Measurements from ENCODE around the gene SLC6A6. TPM values are rescaled to one million over a fixed set of nuclear protein-coding genes. Genes with fewer than 3 reads are reported as not detected.

SLC6A6 gene
- total and polyA plus RNA-seq, 2 experiments from 2014 or later, result 4.6 to 10.6 TPM

DNA sequence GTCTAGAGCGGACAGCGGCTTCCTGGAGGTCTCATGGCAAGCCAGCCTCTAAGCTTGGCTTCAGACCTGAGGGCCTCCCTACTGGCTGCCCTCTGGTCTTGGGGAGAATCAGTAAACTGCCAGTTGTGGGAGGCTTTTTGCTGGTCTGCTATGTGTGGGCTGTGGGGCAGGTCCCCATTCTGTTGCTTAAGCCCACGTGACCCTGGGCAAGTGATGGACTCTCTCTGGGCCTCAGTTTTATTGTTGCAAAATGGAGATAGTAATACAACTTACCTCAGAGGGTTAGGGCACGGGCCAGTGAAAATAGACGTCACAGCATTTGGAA lies 61.7 kb downstream of the SLC6A6 start:
- H3K79me2 ChIP-seq (ENCODE audit: insufficient read depth), result no peaks in the 10 kb centered on the region
- H3K36me3 ChIP-seq (ENCODE audit: low read depth), result 0 out of 2 replicates have a peak, but pooled peaks cover 4% of the 10 kb centered on the region
- H3K4me2 ChIP-seq (ENCODE audit: unreplicated experiment), result no peak overlapping the region
- TF ChIP-seq EZH2 (IDR thresholded peaks at IDR 0.05; ENCODE audit: insufficient read depth, poor library complexity, severe bottlenecking) (no peak), EZH2phosphoT487 (IDR thresholded peaks at IDR 0.05; ENCODE audit: insufficient read depth, low read depth) (no peak)
- no peak for DNase-seq
- WGBS, 2 experiments (ENCODE audit: low coverage in 1 of 2, low lambda C conversion rate in 2 of 2, missing lambda C conversion rate in 2 of 2), result 80% methylated on average over 5 of the region's 5 CpGs
- H3K27ac ChIP-seq, result no peak overlapping the region
- H3F3A ChIP-seq (ENCODE audit: insufficient read depth), result peaks cover 16% of the 10 kb centered on the region
- H4K20me1 ChIP-seq (ENCODE audit: insufficient read depth), result no peaks in the 10 kb centered on the region
- H3K9me3 ChIP-seq (ENCODE audit: low read depth), result no peaks in the 10 kb centered on the region
- H3K27me3 ChIP-seq (replicated peaks; ENCODE audit: insufficient read depth), result no peaks in the 10 kb centered on the region
- H3K9me2 ChIP-seq (ENCODE audit: insufficient read depth), result no peaks in the 10 kb centered on the region
- no peak overlapping the region for H2AFZ ChIP-seq
- H3K9ac ChIP-seq, result no peak overlapping the region
- no peak overlapping the region for H3K4me3 ChIP-seq
- peaks cover 18% of the 10 kb centered on the region for H3K4me1 ChIP-seq (ENCODE audit: insufficient read depth)
- in situ Hi-C loops (cut with MboI), result loop anchor here (5.0 kb wide), 1 partner anchor 202 kb away; no protein-coding TSS in a partner anchor

DNA sequence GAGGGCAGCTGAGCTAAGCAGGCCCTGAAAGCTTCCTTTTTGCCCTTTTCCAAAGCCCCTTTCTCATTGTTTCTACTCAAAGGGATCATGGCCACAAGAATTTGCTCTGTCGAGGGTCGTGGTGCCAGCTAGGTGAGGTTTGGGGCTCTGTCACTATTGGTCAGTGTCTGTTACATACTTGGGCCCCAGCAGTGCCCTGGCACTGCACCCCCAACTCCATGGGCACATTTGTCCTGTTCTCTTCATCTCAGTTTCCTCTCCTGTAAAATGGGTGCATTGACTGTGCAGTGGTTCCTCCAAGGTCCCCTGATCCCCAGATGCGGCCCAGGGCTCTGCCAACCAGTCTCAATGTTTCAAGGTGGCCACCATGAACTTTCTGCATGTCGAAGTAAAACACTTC lies 62.1 kb downstream of the SLC6A6 start:
- peaks cover 14% of the 10 kb centered on the region for H3K4me1 ChIP-seq (ENCODE audit: insufficient read depth)
- H3K79me2 ChIP-seq (ENCODE audit: insufficient read depth), result no peaks in the 10 kb centered on the region
- H3K9me2 ChIP-seq (ENCODE audit: insufficient read depth), result no peaks in the 10 kb centered on the region
- DNase-seq, result no peak
- in situ Hi-C loops (cut with MboI), result loop anchor here (5.0 kb wide), 1 partner anchor 202 kb away; no protein-coding TSS in a partner anchor
- no peaks in the 10 kb centered on the region for H3K9me3 ChIP-seq (ENCODE audit: low read depth)
- no peaks in the 10 kb centered on the region for H4K20me1 ChIP-seq (ENCODE audit: insufficient read depth)
- no peak overlapping the region for H3K4me3 ChIP-seq
- 91 to 95% methylated on average over 4 of the region's 4 CpGs for WGBS, 2 experiments (ENCODE audit: low coverage in 1 of 2, low lambda C conversion rate in 2 of 2, missing lambda C conversion rate in 2 of 2)
- H2AFZ ChIP-seq, result no peak overlapping the region
- H3K27me3 ChIP-seq (replicated peaks; ENCODE audit: insufficient read depth), result no peaks in the 10 kb centered on the region
- no peak overlapping the region for H3K4me2 ChIP-seq (ENCODE audit: unreplicated experiment)
- TF ChIP-seq EZH2 (IDR thresholded peaks at IDR 0.05; ENCODE audit: insufficient read depth, poor library complexity, severe bottlenecking) (no peak), EZH2phosphoT487 (IDR thresholded peaks at IDR 0.05; ENCODE audit: insufficient read depth, low read depth) (no peak)
- H3K9ac ChIP-seq, result no peak overlapping the region
- H3K27ac ChIP-seq, result no peak overlapping the region
- H3K36me3 ChIP-seq (ENCODE audit: low read depth), result 0 out of 2 replicates have a peak, but pooled peaks cover 4% of the 10 kb centered on the region
- peaks cover 12% of the 10 kb centered on the region for H3F3A ChIP-seq (ENCODE audit: insufficient read depth)

DNA sequence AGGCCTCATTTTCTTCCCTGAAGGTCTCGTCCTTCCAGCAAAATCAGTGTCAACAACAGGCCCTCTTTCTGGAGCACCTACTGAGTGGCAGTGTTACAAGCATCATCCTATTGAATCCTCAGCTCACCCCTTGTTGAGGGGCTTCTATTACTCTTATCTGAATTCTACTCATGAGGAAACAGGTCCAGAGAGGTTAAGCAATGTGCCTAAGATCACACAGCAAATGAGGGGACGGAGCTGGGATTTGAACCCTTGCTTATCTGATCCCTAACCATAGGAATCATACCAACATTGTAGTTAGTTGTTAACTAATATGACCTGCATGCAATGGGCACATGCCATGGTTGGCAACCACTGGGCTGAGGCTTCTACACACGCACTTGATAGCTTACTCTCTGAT lies 63.0 kb downstream of the SLC6A6 start:
- Histone ChIP-seq H3K9me2 (ENCODE audit: insufficient read depth) (no peaks in the 10 kb centered on the region), H3K4me1 (ENCODE audit: insufficient read depth) (peaks cover 9% of the 10 kb centered on the region), H3K27me3 (replicated peaks; ENCODE audit: insufficient read depth) (no peaks in the 10 kb centered on the region), H3K4me2 (ENCODE audit: unreplicated experiment) (no peak overlapping the region), H3K9ac (no peak overlapping the region), H3F3A (ENCODE audit: insufficient read depth) (peaks cover 3% of the 10 kb centered on the region; the same call in 1 of the 2 replicates), H4K20me1 (ENCODE audit: insufficient read depth) (no peaks in the 10 kb centered on the region), H3K9me3 (ENCODE audit: low read depth) (no peaks in the 10 kb centered on the region), H3K4me3 (no peak overlapping the region), H3K79me2 (ENCODE audit: insufficient read depth) (no peaks in the 10 kb centered on the region), H3K36me3 (ENCODE audit: low read depth) (0 out of 2 replicates have a peak, but pooled peaks cover 4% of the 10 kb centered on the region), H3K27ac (no peak overlapping the region), H2AFZ (no peak overlapping the region)
- no peak for TF ChIP-seq EZH2 (IDR thresholded peaks at IDR 0.05; ENCODE audit: insufficient read depth, poor library complexity, severe bottlenecking)
- 91 to 96% methylated on average over 3 of the region's 3 CpGs for WGBS, 2 experiments (ENCODE audit: low coverage in 1 of 2, low lambda C conversion rate in 2 of 2, missing lambda C conversion rate in 2 of 2)
- no peak for DNase-seq
- in situ Hi-C loops (cut with MboI), result loop anchor here (5.0 kb wide), 1 partner anchor 263 kb away; no protein-coding TSS in a partner anchor

DNA sequence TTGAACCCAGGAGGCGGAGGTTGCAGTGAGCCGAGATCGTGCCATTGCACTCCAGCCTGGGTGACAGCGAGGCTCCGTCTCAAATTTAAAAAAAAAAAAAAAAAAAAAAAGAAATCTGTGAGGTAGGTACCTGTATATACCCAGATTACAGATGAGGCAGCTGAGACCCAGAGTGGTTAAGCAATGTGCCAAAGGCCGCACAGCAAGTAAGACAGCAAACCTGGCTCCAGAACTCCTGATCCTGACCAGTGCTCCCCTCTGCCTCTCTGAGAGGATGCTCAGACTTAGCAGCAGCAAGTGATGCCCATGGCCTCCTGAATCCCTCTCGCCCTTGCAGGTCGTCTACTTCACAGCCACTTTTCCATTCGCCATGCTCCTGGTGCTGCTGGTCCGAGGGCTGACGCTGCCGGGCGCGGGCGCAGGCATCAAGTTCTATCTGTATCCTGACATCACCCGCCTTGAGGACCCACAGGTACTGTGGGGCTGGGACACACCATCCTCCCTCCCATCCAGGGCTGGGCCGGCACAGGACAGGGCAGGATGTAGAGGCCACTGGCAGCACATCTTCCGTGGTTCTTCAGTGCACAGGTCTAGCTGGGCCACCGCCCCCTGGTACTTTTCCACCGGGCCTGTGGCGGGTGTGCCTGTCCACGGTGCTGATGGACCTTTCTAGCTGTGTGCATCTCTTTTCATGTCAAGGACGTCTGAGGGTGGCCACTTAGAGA lies 63.9 kb downstream of the SLC6A6 start:
- no peak for TF ChIP-seq EZH2phosphoT487 (IDR thresholded peaks at IDR 0.05; ENCODE audit: insufficient read depth, low read depth)
- no peak for TF ChIP-seq EZH2 (IDR thresholded peaks at IDR 0.05; ENCODE audit: insufficient read depth, poor library complexity, severe bottlenecking)

More for the DNA sequence above, 63.9 kb downstream of the SLC6A6 start:
- no peaks in the 10 kb centered on the region for H4K20me1 ChIP-seq (ENCODE audit: insufficient read depth)
- H3K27me3 ChIP-seq (replicated peaks; ENCODE audit: insufficient read depth), result no peaks in the 10 kb centered on the region
- H3K9me2 ChIP-seq (ENCODE audit: insufficient read depth), result no peaks in the 10 kb centered on the region
- H3F3A ChIP-seq (ENCODE audit: insufficient read depth), result peaks cover 4% of the 10 kb centered on the region; the same call in 1 of the 2 replicates
- 94 to 95% methylated on average over 23 of the region's 23 CpGs for WGBS, 2 experiments (ENCODE audit: low coverage in 1 of 2, low lambda C conversion rate in 2 of 2, missing lambda C conversion rate in 2 of 2)
- H3K9me3 ChIP-seq (ENCODE audit: low read depth), result no peaks in the 10 kb centered on the region
- H3K79me2 ChIP-seq (ENCODE audit: insufficient read depth), result no peaks in the 10 kb centered on the region
- no peak for DNase-seq
- no peak overlapping the region for H3K4me2 ChIP-seq (ENCODE audit: unreplicated experiment)
- H3K27ac ChIP-seq, result no peak overlapping the region
- no peak overlapping the region for H3K9ac ChIP-seq
- H3K4me3 ChIP-seq, result no peak overlapping the region
- peaks cover 3% of the 10 kb centered on the region for H3K4me1 ChIP-seq (ENCODE audit: insufficient read depth)
- in situ Hi-C loops (cut with MboI), result loop anchor here (5.0 kb wide), 1 partner anchor 264 kb away; no protein-coding TSS in a partner anchor
- 0 out of 2 replicates have a peak, but pooled peaks cover 4% of the 10 kb centered on the region for H3K36me3 ChIP-seq (ENCODE audit: low read depth)
- H2AFZ ChIP-seq, result no peak overlapping the region
